Tibial nerve (tissue), 4 donors: ENCODE measurements around the gene TJAP1. TPM values are rescaled to one million over a fixed set of nuclear protein-coding genes. Genes with fewer than 3 reads are reported as not detected.
A peak's percentile ranks its signal among the peaks of the same experiment; 100 is the strongest.

Experiments used
- DNase-seq, 2 donors: peaks; one replicate each; pipeline ENCODE4 v3.0.0-alpha.2; 2019; ENCODE audit warnings: low spot score in 2 of 2
- H3K27ac ChIP-seq, 4 donors: fragments of 200-600 bp; sonication (generic) in 3 of 4; one replicate each; pipeline ENCODE4 v1.5.1; 2017 to 2019; ENCODE audit warnings: mild to moderate bottlenecking in 1 of 4
- H3K27me3 ChIP-seq, 2 donors: fragments of 200-600 bp; sonication (generic) in 1 of 2; one replicate each; pipeline versions ENCODE4 v1.5.1 to v1.6.0; 2017 to 2019
- H3K36me3 ChIP-seq, 3 donors: fragments of 200-600 bp; sonication (generic); one replicate each; pipeline ENCODE4 v1.5.1; 2018 to 2019
- H3K4me1 ChIP-seq, 4 donors: fragments of 200-600 bp; sonication (generic) in 3 of 4; one replicate each; pipeline ENCODE4 v1.5.1; 2017 to 2019
- H3K4me3 ChIP-seq, 4 donors: fragments of 200-600 bp; sonication (generic) in 3 of 4; one replicate each; pipeline ENCODE4 v1.5.1; 2017 to 2019; ENCODE audit warnings: mild to moderate bottlenecking in 1 of 4, moderate library complexity in 1 of 4
- H3K9me3 ChIP-seq, 4 donors: fragments of 200-600 bp; sonication (generic) in 3 of 4; one replicate each; pipeline ENCODE4 v1.5.1; 2017 to 2019
- CTCF ChIP-seq, 5 experiments: fragments of 200-600 bp in 3 of 5; fragments of 450-650 bp in 2 of 5; sonication (generic) in 3 of 5; IDR thresholded peaks; one replicate each; pipeline ENCODE4 v1.5.1; 2016 to 2019; ENCODE audit warnings: antibody characterized with exemption in 5 of 5, mild to moderate bottlenecking in 3 of 5, moderate library complexity in 2 of 5
- EP300 ChIP-seq, 2 donors: sonication (generic); formaldehyde crosslinking; IDR thresholded peaks; one replicate each; pipeline ENCODE4 v1.6.1; 2017; ENCODE audit warnings: antibody characterized with exemption in 2 of 2, mild to moderate bottlenecking in 1 of 2
- POLR2A ChIP-seq, 2 donors: fragments of 450-650 bp; IDR thresholded peaks; one replicate each; pipeline ENCODE4 v1.6.1; 2017; ENCODE audit warnings: antibody characterized with exemption in 2 of 2, mild to moderate bottlenecking in 2 of 2, moderate library complexity in 2 of 2
- WGBS, 2 donors: methylation state at CpG; one replicate each; pipeline ENCODE4 v1.1.5; 2018; 5-methylcytosine and 5-hydroxymethylcytosine counted together
- total RNA-seq, 4 donors: library from RNA; depleted of rRNA; stranded (reverse); fragments of >200 nt; gene quantifications; one replicate each; pipeline ENCODE4 v1.1.0, GENCODE V29; 2016

Gene TJAP1
- total RNA-seq, 4 donors from 2014 or later: 30.2 to 43.8 (median 32.3) TPM

DNA sequence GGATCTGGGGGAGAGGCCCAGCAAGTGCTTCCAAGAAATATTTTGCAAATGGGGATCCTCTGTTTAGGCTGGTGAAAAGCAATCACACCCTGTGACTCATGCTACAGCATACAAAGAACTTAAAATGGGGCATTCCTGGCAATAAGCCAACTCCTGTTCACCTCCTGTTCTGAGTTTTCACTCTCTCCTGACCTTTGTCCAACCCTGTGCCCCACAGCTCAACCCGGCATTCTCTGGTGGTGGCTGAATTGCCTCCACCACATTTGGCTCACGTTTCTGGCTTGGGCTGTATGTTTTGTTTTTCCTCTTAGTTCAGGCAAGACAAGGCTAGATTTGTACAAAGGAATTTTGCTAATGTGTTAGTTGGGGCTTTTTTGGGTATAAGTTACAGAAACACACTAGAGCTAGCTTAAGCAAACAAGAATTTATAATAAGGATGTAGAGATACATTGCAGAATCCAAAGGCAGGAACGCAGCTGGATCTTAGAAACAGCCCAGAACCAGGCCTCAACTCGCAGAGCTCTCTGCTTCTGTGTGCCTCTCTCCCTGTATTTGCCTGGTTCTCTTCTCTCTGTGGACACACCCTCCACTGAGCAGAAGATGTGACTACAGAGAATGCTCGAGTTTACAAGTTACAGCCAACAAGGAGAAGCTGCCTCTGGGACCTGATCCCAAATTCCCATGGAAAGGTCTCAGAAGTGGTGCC, 40.6 kb upstream of the TJAP1 start:
- H3K4me1 ChIP-seq: peaks cover 0 to 30% (median 19%) of the 10 kb centered on the region in 4 donors
- no peaks in the 10 kb centered on the region for H3K9me3 ChIP-seq
- 16 to 19% methylated on average over 5 of the region's 5 CpGs for WGBS, 2 donors
- H3K27ac ChIP-seq: peak overlapping the region in 3 of 4 donors; percentile 4 to 62 (median 59)
- peak in 1 of 2 donors; percentile 41 for DNase-seq
- TF ChIP-seq CTCF (IDR thresholded peaks at IDR 0.05) (no peak), EP300 (IDR thresholded peaks at IDR 0.05) (peak in 1 of 2 donors; percentile 32)
- no peak overlapping the region for H3K4me3 ChIP-seq
- peaks cover 0 to 62% (median 3%) of the 10 kb centered on the region in 3 donors for H3K36me3 ChIP-seq
- H3K27me3 ChIP-seq: no peaks in the 10 kb centered on the region

DNA sequence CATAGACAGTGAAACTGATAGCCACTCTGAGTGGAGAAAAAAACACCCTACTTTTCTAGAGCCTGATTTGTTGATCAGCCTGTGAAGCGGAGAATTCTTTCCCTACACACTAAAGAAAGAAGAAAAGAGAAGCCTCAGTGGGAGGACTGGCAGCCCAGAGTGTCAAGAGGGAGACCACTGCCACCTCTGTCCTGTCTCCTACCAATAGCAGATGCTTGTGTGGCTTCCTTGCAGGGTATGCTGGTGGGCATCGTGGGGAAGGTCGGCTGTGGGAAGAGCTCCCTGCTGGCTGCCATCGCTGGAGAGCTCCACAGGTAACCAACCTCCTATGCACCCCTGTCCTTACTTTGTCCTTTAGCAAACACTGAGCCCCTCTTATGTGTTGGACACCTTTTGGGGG, 39.7 kb upstream of the TJAP1 start:
- Histone ChIP-seq H3K4me1 (peaks cover 0 to 30% (median 19%) of the 10 kb centered on the region in 4 donors), H3K27ac (peak overlapping the region in 2 of 4 donors; percentile 17 to 62), H3K9me3 (no peaks in the 10 kb centered on the region), H3K36me3 (peaks cover 0 to 62% (median 9%) of the 10 kb centered on the region in 3 donors), H3K4me3 (no peak overlapping the region), H3K27me3 (no peaks in the 10 kb centered on the region)
- TF ChIP-seq POLR2A (IDR thresholded peaks at IDR 0.05) (no peak), EP300 (IDR thresholded peaks at IDR 0.05) (no peak), CTCF (IDR thresholded peaks at IDR 0.05) (no peak)
- no peak for DNase-seq
- WGBS, 2 donors: 69 to 85% methylated on average over 4 of the region's 4 CpGs

DNA sequence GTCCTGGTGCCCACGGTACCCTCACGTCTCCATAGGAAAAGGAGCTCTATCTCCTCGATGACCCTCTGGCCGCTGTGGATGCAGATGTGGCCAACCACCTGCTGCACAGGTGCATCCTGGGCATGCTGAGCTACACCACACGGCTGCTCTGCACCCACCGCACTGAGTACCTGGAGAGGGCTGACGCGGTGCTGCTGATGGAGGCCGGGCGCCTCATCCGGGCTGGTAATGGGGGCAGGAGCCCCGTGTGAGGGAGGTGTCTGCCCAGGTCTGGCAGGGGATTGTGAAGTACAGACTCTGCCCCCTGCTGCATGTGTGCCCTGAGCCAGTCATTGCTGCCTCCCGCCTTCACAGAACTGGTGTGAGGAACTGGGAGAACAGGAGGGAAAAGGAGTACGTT, 34.4 kb upstream of the TJAP1 start:
- Histone ChIP-seq H3K36me3 (peaks cover 0 to 97% (median 16%) of the 10 kb centered on the region in 3 donors), H3K27me3 (no peaks in the 10 kb centered on the region), H3K4me1 (peaks cover 0 to 2% (median 0%) of the 10 kb centered on the region in 4 donors), H3K9me3 (no peaks in the 10 kb centered on the region), H3K27ac (no peak overlapping the region), H3K4me3 (no peak overlapping the region)
- 81 to 83% methylated on average over 10 to 14 of the region's 14 CpGs for WGBS, 2 donors
- no peak for TF ChIP-seq CTCF (IDR thresholded peaks at IDR 0.05)
- no peak for TF ChIP-seq POLR2A (IDR thresholded peaks at IDR 0.05)
- TF ChIP-seq EP300 (IDR thresholded peaks at IDR 0.05): no peak
- DNase-seq: no peak

DNA sequence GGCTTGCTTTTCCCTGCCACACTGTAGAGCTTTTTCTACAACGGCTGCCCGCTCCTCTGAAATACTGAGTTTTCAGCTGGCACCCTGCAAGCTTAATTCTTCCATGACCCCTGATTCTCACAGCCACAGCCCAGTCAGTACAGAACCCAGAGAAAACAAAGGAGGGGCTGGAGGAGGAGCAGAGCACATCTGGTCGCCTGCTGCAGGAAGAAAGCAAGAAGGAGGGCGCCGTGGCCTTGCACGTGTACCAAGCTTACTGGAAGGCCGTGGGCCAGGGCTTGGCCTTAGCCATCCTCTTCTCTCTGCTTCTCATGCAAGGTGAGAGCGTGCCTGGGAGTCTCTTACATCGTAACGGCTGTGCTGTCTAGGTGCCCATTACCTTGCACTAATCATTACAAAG, 33.3 kb upstream of the TJAP1 start:
- WGBS, 2 donors: 79 to 81% methylated on average over 10 of the region's 10 CpGs
- Histone ChIP-seq H3K36me3 (peaks cover 0 to 97% (median 16%) of the 10 kb centered on the region in 3 donors), H3K27me3 (no peaks in the 10 kb centered on the region), H3K4me3 (no peak overlapping the region), H3K4me1 (no peaks in the 10 kb centered on the region), H3K9me3 (no peaks in the 10 kb centered on the region), H3K27ac (no peak overlapping the region)
- TF ChIP-seq POLR2A (IDR thresholded peaks at IDR 0.05) (no peak), CTCF (IDR thresholded peaks at IDR 0.05) (no peak), EP300 (IDR thresholded peaks at IDR 0.05) (no peak)
- no peak for DNase-seq

DNA sequence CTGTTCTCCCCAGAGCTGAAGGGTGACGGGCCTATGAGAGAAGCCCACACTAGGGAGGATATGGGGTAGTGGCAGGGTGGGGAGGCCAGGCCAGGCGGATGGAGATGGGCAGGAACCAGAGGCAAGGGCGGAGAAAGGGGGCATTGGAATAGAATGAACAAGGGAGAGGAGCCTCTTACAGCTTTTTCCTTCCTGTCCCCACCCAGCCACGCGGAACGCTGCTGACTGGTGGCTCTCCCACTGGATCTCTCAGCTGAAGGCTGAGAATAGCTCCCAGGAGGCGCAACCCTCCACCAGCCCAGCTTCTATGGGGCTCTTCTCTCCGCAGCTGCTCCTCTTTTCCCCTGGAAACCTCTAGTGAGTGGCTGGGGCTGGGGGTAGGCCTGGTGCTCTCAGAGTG, 32.8 kb upstream of the TJAP1 start:
- DNase-seq: no peak
- Histone ChIP-seq H3K36me3 (peaks cover 0 to 97% (median 16%) of the 10 kb centered on the region in 3 donors), H3K9me3 (no peaks in the 10 kb centered on the region), H3K4me3 (no peak overlapping the region), H3K4me1 (no peaks in the 10 kb centered on the region), H3K27me3 (no peaks in the 10 kb centered on the region), H3K27ac (no peak overlapping the region)
- WGBS, 2 donors: 89 to 90% methylated on average over 8 of the region's 8 CpGs
- TF ChIP-seq POLR2A (IDR thresholded peaks at IDR 0.05) (no peak), EP300 (IDR thresholded peaks at IDR 0.05) (no peak), CTCF (IDR thresholded peaks at IDR 0.05) (no peak)
